ENCODE measurements around the gene DNM3.

Gene DNM3

DNA sequence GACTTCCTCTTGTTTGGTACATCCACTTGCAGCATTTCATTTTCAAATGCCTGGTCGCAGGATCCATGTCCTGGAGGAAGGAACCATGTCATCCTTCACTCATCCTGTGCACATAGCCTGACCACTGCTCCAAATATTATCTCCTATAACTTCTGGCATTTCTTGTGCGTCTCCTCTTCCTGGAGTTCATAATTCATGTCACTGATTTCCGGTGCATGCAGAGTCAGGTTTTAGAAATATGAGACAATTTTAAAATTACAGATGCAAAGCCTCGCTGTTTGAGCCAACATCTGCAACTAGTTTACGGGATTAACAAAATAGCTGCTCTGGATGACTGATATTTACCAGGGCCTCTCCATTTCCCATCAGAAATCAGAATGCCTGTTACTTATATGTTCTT lies 268.1 kb downstream of the DNM3 start:
- Histone ChIP-seq H3K27me3 (ENCODE audit: control insufficient read depth, low read length) (0 out of 2 replicates have a peak, but pooled peaks cover 9% of the 10 kb centered on the region), H3K9me2 (replicated peaks; ENCODE audit: control insufficient read depth, low read length) (no peaks in the 10 kb centered on the region), H3F3A (ENCODE audit: control insufficient read depth, insufficient read depth) (no peaks in the 10 kb centered on the region), H3K79me2 (ENCODE audit: control insufficient read depth, low read length) (no peaks in the 10 kb centered on the region), H3K27ac (ENCODE audit: low read depth, low read length) (no peak overlapping the region), H4K20me1 (ENCODE audit: control insufficient read depth, insufficient read depth, low read depth, low read length) (no peaks in the 10 kb centered on the region), H3K9me3 (ENCODE audit: control insufficient read depth, insufficient read depth, low read length) (no peaks in the 10 kb centered on the region), H3K4me1 (ENCODE audit: control insufficient read depth, low read length) (no peaks in the 10 kb centered on the region), H3K36me3 (ENCODE audit: control insufficient read depth, low read length) (no peaks in the 10 kb centered on the region), H3K4me2 (ENCODE audit: low read length) (no peak overlapping the region), H3K4me3 (ENCODE audit: low read length) (no peak overlapping the region)
- TF ChIP-seq, protein P1, sequence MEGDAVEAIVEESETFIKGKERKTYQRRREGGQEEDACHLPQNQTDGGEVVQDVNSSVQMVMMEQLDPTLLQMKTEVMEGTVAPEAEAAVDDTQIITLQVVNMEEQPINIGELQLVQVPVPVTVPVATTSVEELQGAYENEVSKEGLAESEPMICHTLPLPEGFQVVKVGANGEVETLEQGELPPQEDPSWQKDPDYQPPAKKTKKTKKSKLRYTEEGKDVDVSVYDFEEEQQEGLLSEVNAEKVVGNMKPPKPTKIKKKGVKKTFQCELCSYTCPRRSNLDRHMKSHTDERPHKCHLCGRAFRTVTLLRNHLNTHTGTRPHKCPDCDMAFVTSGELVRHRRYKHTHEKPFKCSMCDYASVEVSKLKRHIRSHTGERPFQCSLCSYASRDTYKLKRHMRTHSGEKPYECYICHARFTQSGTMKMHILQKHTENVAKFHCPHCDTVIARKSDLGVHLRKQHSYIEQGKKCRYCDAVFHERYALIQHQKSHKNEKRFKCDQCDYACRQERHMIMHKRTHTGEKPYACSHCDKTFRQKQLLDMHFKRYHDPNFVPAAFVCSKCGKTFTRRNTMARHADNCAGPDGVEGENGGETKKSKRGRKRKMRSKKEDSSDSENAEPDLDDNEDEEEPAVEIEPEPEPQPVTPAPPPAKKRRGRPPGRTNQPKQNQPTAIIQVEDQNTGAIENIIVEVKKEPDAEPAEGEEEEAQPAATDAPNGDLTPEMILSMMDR (IDR thresholded peaks at IDR 0.05; ENCODE audit: low read depth, low read length, poor library complexity, severe bottlenecking): no peak
- TF ChIP-seq EZH2phosphoT487 (IDR thresholded peaks at IDR 0.05; ENCODE audit: borderline replicate concordance, low read length): no peak

DNA sequence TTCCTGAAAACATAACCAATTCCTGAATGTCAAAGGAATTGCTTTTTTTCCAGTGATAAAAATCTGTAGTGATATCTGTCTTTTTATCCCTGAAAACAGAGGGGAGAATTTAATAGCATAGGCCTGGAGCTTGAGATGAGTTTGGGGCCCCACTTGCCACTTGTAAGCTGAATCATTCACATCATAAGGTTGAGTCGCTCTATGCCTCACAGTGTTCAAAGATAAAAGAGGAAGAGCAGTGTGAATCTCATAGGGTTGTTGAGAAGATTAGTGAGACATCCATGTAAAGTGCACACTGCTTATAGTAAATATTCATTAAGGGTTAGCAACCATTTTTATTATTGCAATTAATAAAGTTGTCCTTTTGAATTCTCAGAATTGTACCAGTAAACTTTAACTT lies 271.3 kb downstream of the DNM3 start:
- Histone ChIP-seq H3K4me3 (ENCODE audit: low read length) (no peak overlapping the region), H3K4me1 (ENCODE audit: control insufficient read depth, low read length) (no peaks in the 10 kb centered on the region), H3K9me3 (ENCODE audit: control insufficient read depth, insufficient read depth, low read length) (no peaks in the 10 kb centered on the region), H3F3A (ENCODE audit: control insufficient read depth, insufficient read depth) (no peaks in the 10 kb centered on the region), H4K20me1 (ENCODE audit: control insufficient read depth, insufficient read depth, low read depth, low read length) (no peaks in the 10 kb centered on the region), H3K27ac (ENCODE audit: low read depth, low read length) (no peak overlapping the region), H3K27me3 (ENCODE audit: control insufficient read depth, low read length) (0 out of 2 replicates have a peak, but pooled peaks cover 9% of the 10 kb centered on the region), H3K9me2 (replicated peaks; ENCODE audit: control insufficient read depth, low read length) (no peaks in the 10 kb centered on the region), H3K4me2 (ENCODE audit: low read length) (no peak overlapping the region), H3K36me3 (ENCODE audit: control insufficient read depth, low read length) (no peaks in the 10 kb centered on the region), H3K79me2 (ENCODE audit: control insufficient read depth, low read length) (no peaks in the 10 kb centered on the region)
- no peak for TF ChIP-seq EZH2phosphoT487 (IDR thresholded peaks at IDR 0.05; ENCODE audit: borderline replicate concordance, low read length)
- TF ChIP-seq, protein P1 (IDR thresholded peaks at IDR 0.05; ENCODE audit: low read depth, low read length, poor library complexity, severe bottlenecking): no peak

DNA sequence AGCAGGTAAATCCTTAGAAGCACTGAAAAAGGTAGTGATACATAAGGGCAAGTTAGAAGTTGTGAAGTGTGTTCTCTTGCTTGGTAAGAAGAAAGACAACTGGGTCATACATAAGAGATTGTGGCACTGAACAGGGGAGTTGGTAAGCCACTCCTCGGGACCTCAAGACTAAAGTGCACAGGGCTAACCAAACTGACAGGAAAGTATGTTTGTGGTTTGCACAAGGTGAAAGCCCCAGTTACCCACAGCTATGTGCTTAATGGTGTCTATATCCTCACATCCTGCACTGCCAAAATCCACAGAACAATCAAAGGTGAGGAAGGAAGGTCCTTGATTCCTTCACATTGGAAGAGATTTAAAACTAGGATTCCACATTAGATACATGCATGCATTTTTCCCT lies 276.5 kb downstream of the DNM3 start:
- Histone ChIP-seq H3K4me1 (ENCODE audit: control insufficient read depth, low read length) (no peaks in the 10 kb centered on the region), H4K20me1 (ENCODE audit: control insufficient read depth, insufficient read depth, low read depth, low read length) (no peaks in the 10 kb centered on the region), H3K4me3 (ENCODE audit: low read length) (no peak overlapping the region), H3K27me3 (ENCODE audit: control insufficient read depth, low read length) (no peaks in the 10 kb centered on the region), H3K4me2 (ENCODE audit: low read length) (no peak overlapping the region), H3K9me2 (replicated peaks; ENCODE audit: control insufficient read depth, low read length) (no peaks in the 10 kb centered on the region; the same call in 1 of the 2 replicates), H3K36me3 (ENCODE audit: control insufficient read depth, low read length) (no peaks in the 10 kb centered on the region), H3K27ac (ENCODE audit: low read depth, low read length) (no peak overlapping the region), H3K9me3 (ENCODE audit: control insufficient read depth, insufficient read depth, low read length) (no peaks in the 10 kb centered on the region), H3F3A (ENCODE audit: control insufficient read depth, insufficient read depth) (no peaks in the 10 kb centered on the region), H3K79me2 (ENCODE audit: control insufficient read depth, low read length) (no peaks in the 10 kb centered on the region)
- no peak for TF ChIP-seq EZH2phosphoT487 (IDR thresholded peaks at IDR 0.05; ENCODE audit: borderline replicate concordance, low read length)
- TF ChIP-seq, protein P1 (IDR thresholded peaks at IDR 0.05; ENCODE audit: low read depth, low read length, poor library complexity, severe bottlenecking): no peak

Data from DOHH2 (cell line).